Measurements from ENCODE around the gene ZNF708. TPM values are rescaled to one million over a fixed set of nuclear protein-coding genes. Genes with fewer than 3 reads are reported as not detected.
"Not testable (repeated sequence)": the region's sequence is repeated elsewhere in the genome, so short reads cannot be mapped to it uniquely, and the experiment has no call there.

ZNF708 gene
- total RNA-seq, 2 donors from 2014 or later: 30.7 to 30.8 TPM

- peaks cover 26% of the 10 kb centered on the region for H3K9me3 Mint-ChIP-seq
Observed at GRCh38 chr19:21352830-21353229, 23.6 kb upstream of the ZNF708 start.

GRCh38 chr19:21344841-21345240 is 15.6 kb upstream of the ZNF708 start:
- not testable (repeated sequence) for H3K36me3 ChIP-seq (ENCODE audit: control insufficient read depth, insufficient read depth, low read length); H3K4me1 ChIP-seq (ENCODE audit: control insufficient read depth, insufficient read depth, low read length); H3K4me3 Mint-ChIP-seq; DNase-seq; H3K36me3 Mint-ChIP-seq (ENCODE audit: low read depth); H3K27me3 Mint-ChIP-seq (ENCODE audit: insufficient read depth); H3K4me1 Mint-ChIP-seq; H3K27me3 ChIP-seq (ENCODE audit: control insufficient read depth, insufficient read depth, low read length, poor library complexity, severe bottlenecking); H3K4me3 ChIP-seq (ENCODE audit: low read length); H3K27ac Mint-ChIP-seq; H3K9ac ChIP-seq (ENCODE audit: extremely low read depth, low read length, poor library complexity, severe bottlenecking); H3K27ac ChIP-seq (ENCODE audit: low read depth, low read length)
- H3K9me3 Mint-ChIP-seq: peaks cover 66% of the 10 kb centered on the region
- WGBS, 2 experiments (ENCODE audit: insufficient coverage in 1 of 2, insufficient read length in 1 of 2): 68% methylated on average over 2 of the region's 2 CpGs; no CpG with 5 or more reads in 1 of the 2 experiments
- peaks cover 26% of the 10 kb centered on the region for H3K9me3 ChIP-seq (ENCODE audit: control insufficient read depth, low read length)

More at GRCh38 chr19:21352830-21353229, 23.6 kb upstream of the ZNF708 start:
- DNase-seq: no peak
- Mint-ChIP-seq H3K4me1 (no peaks in the 10 kb centered on the region), H3K36me3 (ENCODE audit: low read depth) (no peaks in the 10 kb centered on the region), H3K27me3 (ENCODE audit: insufficient read depth) (no peaks in the 10 kb centered on the region), H3K4me3 (no peak overlapping the region), H3K27ac (no peak overlapping the region)
- H3K27ac ChIP-seq (ENCODE audit: low read depth, low read length): no peak overlapping the region
- H3K4me3 ChIP-seq (ENCODE audit: low read length): no peak overlapping the region
- no peaks in the 10 kb centered on the region for H3K4me1 ChIP-seq (ENCODE audit: control insufficient read depth, insufficient read depth, low read length)
- H3K27me3 ChIP-seq (ENCODE audit: control insufficient read depth, insufficient read depth, low read length, poor library complexity, severe bottlenecking): no peaks in the 10 kb centered on the region
- no peak for TF ChIP-seq CTCF (conservative IDR thresholded peaks at IDR 0.05)
- no peak overlapping the region for H3K9ac ChIP-seq (ENCODE audit: extremely low read depth, low read length, poor library complexity, severe bottlenecking)
- no peaks in the 10 kb centered on the region for H3K36me3 ChIP-seq (ENCODE audit: control insufficient read depth, insufficient read depth, low read length)
- WGBS, 2 experiments (ENCODE audit: insufficient coverage in 1 of 2, insufficient read length in 1 of 2): 88% methylated on average over 2 of the region's 2 CpGs; no CpG with 5 or more reads in 1 of the 2 experiments
- H3K9me3 ChIP-seq (ENCODE audit: control insufficient read depth, low read length): peaks cover 12% of the 10 kb centered on the region

- Histone ChIP-seq H3K27ac (ENCODE audit: low read depth, low read length) (no peak overlapping the region), H3K27me3 (ENCODE audit: control insufficient read depth, insufficient read depth, low read length, poor library complexity, severe bottlenecking) (no peaks in the 10 kb centered on the region), H3K9ac (ENCODE audit: extremely low read depth, low read length, poor library complexity, severe bottlenecking) (no peak overlapping the region), H3K4me1 (ENCODE audit: control insufficient read depth, insufficient read depth, low read length) (no peaks in the 10 kb centered on the region), H3K36me3 (ENCODE audit: control insufficient read depth, insufficient read depth, low read length) (no peaks in the 10 kb centered on the region), H3K4me3 (ENCODE audit: low read length) (no peak overlapping the region), H3K9me3 (ENCODE audit: control insufficient read depth, low read length) (peaks cover 59% of the 10 kb centered on the region)
- peaks cover 81% of the 10 kb centered on the region for H3K9me3 Mint-ChIP-seq
- no peaks in the 10 kb centered on the region for H3K4me1 Mint-ChIP-seq
- H3K36me3 Mint-ChIP-seq (ENCODE audit: low read depth): no peaks in the 10 kb centered on the region
- TF ChIP-seq CTCF (conservative IDR thresholded peaks at IDR 0.05): no peak
- no peak for DNase-seq
- H3K27ac Mint-ChIP-seq: no peak overlapping the region
- 83 to 95% methylated on average over 1 of the region's 2 CpGs for WGBS, 2 experiments (ENCODE audit: insufficient coverage in 1 of 2, insufficient read length in 1 of 2)
- no peak overlapping the region for H3K4me3 Mint-ChIP-seq
- H3K27me3 Mint-ChIP-seq (ENCODE audit: insufficient read depth): peaks cover 2% of the 10 kb centered on the region
Observed at GRCh38 chr19:21335721-21336120, 6.5 kb upstream of the ZNF708 start.

GRCh38 chr19:21328406-21328805 is 804 bp downstream of the ZNF708 start:
- Histone ChIP-seq H3K27ac (ENCODE audit: low read depth, low read length) (peak overlapping the region; percentile 99), H3K27me3 (ENCODE audit: control insufficient read depth, insufficient read depth, low read length, poor library complexity, severe bottlenecking) (no peaks in the 10 kb centered on the region), H3K4me3 (ENCODE audit: low read length) (peak overlapping the region; percentile 90), H3K4me1 (ENCODE audit: control insufficient read depth, insufficient read depth, low read length) (no peaks in the 10 kb centered on the region), H3K36me3 (ENCODE audit: control insufficient read depth, insufficient read depth, low read length) (peaks cover 24% of the 10 kb centered on the region), H3K9ac (ENCODE audit: extremely low read depth, low read length, poor library complexity, severe bottlenecking) (peak overlapping the region; percentile 94), H3K9me3 (ENCODE audit: control insufficient read depth, low read length) (peaks cover 36% of the 10 kb centered on the region)
- Mint-ChIP-seq H3K36me3 (ENCODE audit: low read depth) (peaks cover 34% of the 10 kb centered on the region), H3K4me3 (peak overlapping the region; percentile 97), H3K27me3 (ENCODE audit: insufficient read depth) (no peaks in the 10 kb centered on the region), H3K4me1 (peaks cover 11% of the 10 kb centered on the region), H3K9me3 (peaks cover 34% of the 10 kb centered on the region), H3K27ac (peak overlapping the region; percentile 99)
- WGBS, 2 experiments (ENCODE audit: insufficient coverage in 1 of 2, insufficient read length in 1 of 2): 0 to 3% methylated on average over 4 to 6 of the region's 6 CpGs
- DNase-seq: peak; percentile 56
- TF ChIP-seq CTCF (conservative IDR thresholded peaks at IDR 0.05): no peak
